HEK293 (cell line): ENCODE results near the gene GLIS1.

Experiments used
- CTCF ChIA-PET: fragments of 350-600 bp; formaldehyde crosslinking; extraction: SDS; loops from one replicate; lab custom pipeline; 2021; ENCODE audit warnings: antibody characterized with exemption; lab: Yijun Ruan, JAX
- POLR2A ChIA-PET: fragments of 300-600 bp; formaldehyde crosslinking; extraction: SDS; loops from one replicate; lab custom pipeline; 2020; ENCODE audit warnings: antibody characterized with exemption, inconsistent platforms; lab: Yijun Ruan, JAX
- H3K27ac ChIP-seq: fragments of 200-500 bp; sonication (Bioruptor generic); 2 replicates; pipeline ENCODE4 v1.5.1; 2014; ENCODE audit warnings: low read depth, low read length, control low read depth, inconsistent platforms; ENCODE audit errors: extremely low read depth
- H3K36me3 ChIP-seq, 2 experiments: fragments of 200-500 bp in 1 of 2; sonication (Bioruptor generic) in 1 of 2; 1 replicate in 1 of 2; 2 replicates in 1 of 2; pipeline ENCODE4 v1.5.1; 2014 to 2017; ENCODE audit warnings: inconsistent platforms in 2 of 2, low read length in 2 of 2; ENCODE audit not compliant: control insufficient read depth in 2 of 2, insufficient read depth in 1 of 2
- H3K4me1 ChIP-seq: fragments of 200-500 bp; sonication (Bioruptor generic); 2 replicates; pipeline ENCODE4 v1.5.1; 2014; ENCODE audit warnings: mild to moderate bottlenecking, low read length, inconsistent platforms; ENCODE audit not compliant: control insufficient read depth, insufficient read depth
- H3K4me3 ChIP-seq: 2 replicates; pipeline ENCODE4 v1.5.1; 2011; ENCODE audit warnings: low read depth, mild to moderate bottlenecking, control low read depth, low read length, moderate library complexity
- H3K9me3 ChIP-seq: fragments of 200-500 bp; sonication (Bioruptor generic); 2 replicates; pipeline ENCODE4 v1.5.1; 2014; ENCODE audit warnings: low read depth, low read length, inconsistent platforms; ENCODE audit not compliant: control insufficient read depth, insufficient read depth
- BCL11B ChIP-seq: fragments of 450-650 bp; formaldehyde crosslinking; IDR thresholded peaks from 2 replicates; pipeline ENCODE4 v1.5.1; 2016; ENCODE audit warnings: low read depth, missing biosample characterization, missing genetic modification characterization
- ELK4 ChIP-seq: IDR thresholded peaks from 2 replicates; pipeline ENCODE4 v1.6.1; 2011; ENCODE audit warnings: mild to moderate bottlenecking, low read depth, low read length, borderline replicate concordance
- GLIS1 ChIP-seq: fragments of 450-650 bp; formaldehyde crosslinking; IDR thresholded peaks from 2 replicates; pipeline ENCODE4 v1.5.1; 2016; ENCODE audit warnings: missing biosample characterization, missing genetic modification characterization
- PATZ1 ChIP-seq: fragments of 450-650 bp; formaldehyde crosslinking; IDR thresholded peaks from 2 replicates; pipeline ENCODE4 v1.5.1; 2016; ENCODE audit warnings: missing biosample characterization, missing genetic modification characterization
- SP3 ChIP-seq: fragments of 450-650 bp; formaldehyde crosslinking; IDR thresholded peaks from 2 replicates; pipeline ENCODE4 v1.5.1; 2016; ENCODE audit warnings: missing biosample characterization, missing genetic modification characterization
- ZEB2 ChIP-seq: fragments of 450-650 bp; formaldehyde crosslinking; IDR thresholded peaks from 2 replicates; pipeline ENCODE4 v1.5.1; 2016; ENCODE audit warnings: missing biosample characterization, missing genetic modification characterization
- ZNF19 ChIP-seq: fragments of 450-650 bp; formaldehyde crosslinking; IDR thresholded peaks from 2 replicates; pipeline ENCODE4; 2016; ENCODE audit warnings: missing biosample characterization, missing genetic modification characterization, low read depth
- ZNF404 ChIP-seq: fragments of 450-650 bp; formaldehyde crosslinking; IDR thresholded peaks from 2 replicates; pipeline ENCODE4 v1.5.1; 2017; ENCODE audit warnings: missing biosample characterization, missing genetic modification characterization
- ZNF501 ChIP-seq: fragments of 450-650 bp; formaldehyde crosslinking; IDR thresholded peaks from 2 replicates; pipeline ENCODE4 v1.5.1; 2016; ENCODE audit warnings: missing biosample characterization, missing genetic modification characterization
- ZNF518A ChIP-seq: fragments of 450-650 bp; formaldehyde crosslinking; conservative IDR thresholded peaks from 2 replicates; pipeline ENCODE4 v1.5.1; 2016; ENCODE audit warnings: low read depth, missing biosample characterization, missing genetic modification characterization
- ZNF654 ChIP-seq: fragments of 450-650 bp; formaldehyde crosslinking; IDR thresholded peaks from 2 replicates; pipeline ENCODE4 v1.5.1; 2016; ENCODE audit warnings: low read depth, missing biosample characterization, missing genetic modification characterization
- ZNF837 ChIP-seq: fragments of 450-650 bp; formaldehyde crosslinking; IDR thresholded peaks from 2 replicates; pipeline ENCODE4 v1.5.1; 2016; ENCODE audit warnings: missing biosample characterization, missing genetic modification characterization
- TF ChIP-seq, protein P1 (sequence below): fragments of 450-650 bp; formaldehyde crosslinking; IDR thresholded peaks from 2 replicates; pipeline ENCODE4 v1.5.1; 2016; ENCODE audit warnings: missing biosample characterization, missing genetic modification characterization
- TF ChIP-seq, protein P2 (sequence below): fragments of 450-650 bp; formaldehyde crosslinking; IDR thresholded peaks from 2 replicates; pipeline ENCODE4 v1.5.1; 2016; ENCODE audit warnings: missing biosample characterization, missing genetic modification characterization

The GLIS1 gene

GRCh38 chr1:53505891-53506290 lies 233.1 kb downstream of the GLIS1 start (continued):
- no peak for TF ChIP-seq ZNF518A (tag by site-specific recombination)
- no peak for TF ChIP-seq PATZ1

DNA sequence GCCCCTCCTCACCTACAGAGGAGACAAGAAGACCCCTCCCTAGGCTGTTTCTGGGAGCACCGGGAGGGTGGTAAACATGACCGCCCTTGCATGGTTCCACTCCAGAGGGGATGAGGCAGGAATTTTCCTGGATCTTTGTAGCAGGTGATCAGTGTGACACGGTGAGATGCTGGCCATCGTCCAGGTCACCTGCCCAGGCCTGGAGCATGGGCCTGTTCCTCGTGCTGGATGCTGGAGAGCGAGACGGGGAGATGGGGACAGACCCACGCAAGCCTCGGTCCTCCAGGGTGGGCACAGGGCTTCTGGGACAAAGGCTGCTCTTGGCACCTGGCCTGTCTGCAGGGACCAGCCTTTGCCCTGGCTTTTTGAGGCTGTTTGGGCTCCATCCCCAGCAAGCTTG lies 233.6 kb downstream of the GLIS1 start:
- no peaks in the 10 kb centered on the region for H3K4me1 ChIP-seq
- no peaks in the 10 kb centered on the region for H3K36me3 ChIP-seq
- no peaks in the 10 kb centered on the region for H3K9me3 ChIP-seq
- no peak overlapping the region for H3K4me3 ChIP-seq
- no peak overlapping the region for H3K27ac ChIP-seq
- ChIA-PET CTCF (interaction anchor here (1.0 kb wide), 1 partner anchor 20 kb away, joined by 5 read pairs; no protein-coding TSS in a partner anchor), POLR2A (no interaction called here)
- no peak for TF ChIP-seq SP3 (tag by site-specific recombination)
- TF ChIP-seq BCL11B (tag by site-specific recombination): no peak
- TF ChIP-seq ZNF501: no peak
- TF ChIP-seq ZNF404 (tag by site-specific recombination): no peak
- no peak for TF ChIP-seq ELK4
- TF ChIP-seq, protein P1, sequence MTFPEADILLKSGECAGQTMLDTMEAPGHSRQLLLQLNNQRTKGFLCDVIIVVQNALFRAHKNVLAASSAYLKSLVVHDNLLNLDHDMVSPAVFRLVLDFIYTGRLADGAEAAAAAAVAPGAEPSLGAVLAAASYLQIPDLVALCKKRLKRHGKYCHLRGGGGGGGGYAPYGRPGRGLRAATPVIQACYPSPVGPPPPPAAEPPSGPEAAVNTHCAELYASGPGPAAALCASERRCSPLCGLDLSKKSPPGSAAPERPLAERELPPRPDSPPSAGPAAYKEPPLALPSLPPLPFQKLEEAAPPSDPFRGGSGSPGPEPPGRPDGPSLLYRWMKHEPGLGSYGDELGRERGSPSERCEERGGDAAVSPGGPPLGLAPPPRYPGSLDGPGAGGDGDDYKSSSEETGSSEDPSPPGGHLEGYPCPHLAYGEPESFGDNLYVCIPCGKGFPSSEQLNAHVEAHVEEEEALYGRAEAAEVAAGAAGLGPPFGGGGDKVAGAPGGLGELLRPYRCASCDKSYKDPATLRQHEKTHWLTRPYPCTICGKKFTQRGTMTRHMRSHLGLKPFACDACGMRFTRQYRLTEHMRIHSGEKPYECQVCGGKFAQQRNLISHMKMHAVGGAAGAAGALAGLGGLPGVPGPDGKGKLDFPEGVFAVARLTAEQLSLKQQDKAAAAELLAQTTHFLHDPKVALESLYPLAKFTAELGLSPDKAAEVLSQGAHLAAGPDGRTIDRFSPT (tag by site-specific recombination): no peak
- TF ChIP-seq ZNF654 (tag by site-specific recombination): no peak
- TF ChIP-seq GLIS1 (tag by site-specific recombination): no peak
- TF ChIP-seq ZNF19 (tag by site-specific recombination): no peak
- TF ChIP-seq, protein P2, sequence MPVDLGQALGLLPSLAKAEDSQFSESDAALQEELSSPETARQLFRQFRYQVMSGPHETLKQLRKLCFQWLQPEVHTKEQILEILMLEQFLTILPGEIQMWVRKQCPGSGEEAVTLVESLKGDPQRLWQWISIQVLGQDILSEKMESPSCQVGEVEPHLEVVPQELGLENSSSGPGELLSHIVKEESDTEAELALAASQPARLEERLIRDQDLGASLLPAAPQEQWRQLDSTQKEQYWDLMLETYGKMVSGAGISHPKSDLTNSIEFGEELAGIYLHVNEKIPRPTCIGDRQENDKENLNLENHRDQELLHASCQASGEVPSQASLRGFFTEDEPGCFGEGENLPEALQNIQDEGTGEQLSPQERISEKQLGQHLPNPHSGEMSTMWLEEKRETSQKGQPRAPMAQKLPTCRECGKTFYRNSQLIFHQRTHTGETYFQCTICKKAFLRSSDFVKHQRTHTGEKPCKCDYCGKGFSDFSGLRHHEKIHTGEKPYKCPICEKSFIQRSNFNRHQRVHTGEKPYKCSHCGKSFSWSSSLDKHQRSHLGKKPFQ (tag by site-specific recombination): no peak
- TF ChIP-seq ZNF837 (tag by site-specific recombination): no peak
- TF ChIP-seq ZEB2: no peak
